Caco-2 (cell line): ENCODE results near the gene NRXN3. TPM values are rescaled to one million over a fixed set of nuclear protein-coding genes. Genes with fewer than 3 reads are reported as not detected.
A peak's percentile ranks its signal among the peaks of the same experiment; 100 is the strongest.

Source experiments
- BruUV-seq: library from RNA; stranded (reverse); fragments of 400-500 nt; replicated peaks from 2 replicates; lab custom pipeline; 2021; lab: Mats Ljungman, UMichigan
- CTCF ChIA-PET: fragments of 300-600 bp; sonication (Branson Sonifier 250); formaldehyde crosslinking; loops from one replicate; lab custom pipeline; 2022; ENCODE audit warnings: antibody characterized with exemption; lab: Charles Lee
- POLR2A ChIA-PET: fragments of 300-600 bp; sonication (Branson Sonifier 250); formaldehyde crosslinking; loops from one replicate; lab custom pipeline; 2022; ENCODE audit warnings: antibody characterized with exemption; lab: Charles Lee
- DNase-seq, 2 experiments: peaks; one replicate each; pipeline versions ENCODE4 v3.0.0 to v3.0.0-alpha.2; 2020 to 2022
- H3K27me3 ChIP-seq: replicated peaks from 2 replicates; pipeline ENCODE4 v1.6.0; 2011; ENCODE audit warnings: low read length; ENCODE audit not compliant: control insufficient read depth, insufficient read depth
- H3K36me3 ChIP-seq: 2 replicates; pipeline ENCODE4 v1.5.1; 2011; ENCODE audit warnings: low read length; ENCODE audit not compliant: control insufficient read depth, insufficient read depth
- H3K4me1 ChIP-seq: fragments of 250-450 bp; sonication (Bioruptor Pico); 2 replicates; pipeline ENCODE4 v1.5.1; 2020; ENCODE audit warnings: mild to moderate bottlenecking
- H3K4me3 ChIP-seq: 2 replicates; pipeline ENCODE4 v1.5.1; 2011; ENCODE audit warnings: low read depth, mild to moderate bottlenecking, control low read depth, low read length
- H3K9me3 ChIP-seq: fragments of 250-450 bp; sonication (Bioruptor Pico); 2 replicates; pipeline ENCODE4 v1.5.1; 2020; ENCODE audit warnings: mild to moderate bottlenecking, moderate library complexity
- H3K27ac Mint-ChIP-seq: one replicate; pipeline ENCODE4 v1.8.0; 2022; ENCODE audit warnings: mixed read lengths; ENCODE audit not compliant: unreplicated experiment
- H3K27me3 Mint-ChIP-seq: one replicate; pipeline ENCODE4 v1.8.0; 2022; ENCODE audit warnings: mixed read lengths; ENCODE audit not compliant: insufficient read depth, unreplicated experiment
- H3K36me3 Mint-ChIP-seq: one replicate; pipeline ENCODE4 v1.8.0; 2022; ENCODE audit warnings: mild to moderate bottlenecking, mixed read lengths; ENCODE audit not compliant: insufficient read depth, unreplicated experiment
- H3K4me1 Mint-ChIP-seq: one replicate; pipeline ENCODE4 v1.8.0; 2022; ENCODE audit warnings: low read depth, mixed read lengths; ENCODE audit not compliant: unreplicated experiment
- H3K4me3 Mint-ChIP-seq: one replicate; pipeline ENCODE4 v1.8.0; 2022; ENCODE audit warnings: mild to moderate bottlenecking, moderate library complexity, mixed read lengths; ENCODE audit not compliant: unreplicated experiment
- H3K9me3 Mint-ChIP-seq: one replicate; pipeline ENCODE4 v1.8.0; 2022; ENCODE audit warnings: mixed read lengths; ENCODE audit not compliant: unreplicated experiment
- intact Hi-C: fragments of 100-400 bp; cut with micrococcal nuclease; formaldehyde crosslinking; loops from one replicate; pipeline ENCODE4 v1.10.0; 2022; ENCODE audit not compliant: unreplicated experiment
- total RNA-seq: library from RNA; stranded (reverse); gene quantifications from 2 replicates; pipeline ENCODE4 v1.2.3, GENCODE V29; 2022
- TF ChIP-seq, protein P1 (sequence below), 2 experiments: fragments of 200-600 bp in 1 of 2; IDR thresholded peaks; 1 replicate in 1 of 2; 2 replicates in 1 of 2; pipeline versions ENCODE4 v1.5.1 to v1.8.0; 2011 to 2022; ENCODE audit warnings: antibody characterized with exemption in 1 of 2, control low read depth in 1 of 2, inconsistent platforms in 1 of 2, low read depth in 1 of 2, low read length in 1 of 2, mild to moderate bottlenecking in 1 of 2, moderate library complexity in 1 of 2; ENCODE audit not compliant: insufficient read depth in 1 of 2, severe bottlenecking in 1 of 2, unreplicated experiment in 1 of 2

The NRXN3 gene
- total RNA-seq, 1 experiment from 2014 or later: 12.4 TPM

DNA sequence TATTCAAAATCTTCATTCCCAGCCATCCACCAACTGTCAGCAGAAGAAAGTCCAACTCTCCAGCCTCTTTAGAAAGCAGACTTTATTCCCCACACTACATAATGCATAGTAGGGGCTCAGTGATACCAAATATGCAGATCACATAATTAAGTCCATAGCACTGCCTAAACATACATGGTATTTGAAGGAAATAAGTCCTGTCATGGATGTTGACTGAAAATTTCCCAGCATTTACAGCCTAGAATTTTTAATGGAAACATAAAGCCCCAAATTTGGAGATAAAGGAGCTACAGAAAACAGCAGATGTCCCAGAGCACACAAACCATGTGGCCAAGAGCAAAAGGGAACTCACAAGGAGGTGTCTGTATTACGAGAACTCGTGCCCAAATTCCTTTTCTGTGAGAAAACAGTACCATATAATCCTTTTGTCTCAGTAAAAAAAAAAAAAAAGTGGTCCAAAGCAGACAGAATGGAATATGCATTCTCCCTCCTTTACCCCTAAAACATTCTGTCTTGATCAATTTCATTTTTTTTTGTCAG, 920.5 kb downstream of the NRXN3 start:
- intact Hi-C loops: no loop called here
- Mint-ChIP-seq H3K36me3 (no peaks in the 10 kb centered on the region), H3K4me3 (no peak overlapping the region), H3K9me3 (no peaks in the 10 kb centered on the region), H3K27me3 (no peaks in the 10 kb centered on the region), H3K27ac (no peak overlapping the region), H3K4me1 (no peaks in the 10 kb centered on the region)
- Histone ChIP-seq H3K9me3 (no peaks in the 10 kb centered on the region), H3K4me1 (no peaks in the 10 kb centered on the region), H3K27me3 (no peaks in the 10 kb centered on the region), H3K4me3 (no peak overlapping the region), H3K36me3 (no peaks in the 10 kb centered on the region)
- POLR2A ChIA-PET: no interaction called here
- TF ChIP-seq, protein P1, sequence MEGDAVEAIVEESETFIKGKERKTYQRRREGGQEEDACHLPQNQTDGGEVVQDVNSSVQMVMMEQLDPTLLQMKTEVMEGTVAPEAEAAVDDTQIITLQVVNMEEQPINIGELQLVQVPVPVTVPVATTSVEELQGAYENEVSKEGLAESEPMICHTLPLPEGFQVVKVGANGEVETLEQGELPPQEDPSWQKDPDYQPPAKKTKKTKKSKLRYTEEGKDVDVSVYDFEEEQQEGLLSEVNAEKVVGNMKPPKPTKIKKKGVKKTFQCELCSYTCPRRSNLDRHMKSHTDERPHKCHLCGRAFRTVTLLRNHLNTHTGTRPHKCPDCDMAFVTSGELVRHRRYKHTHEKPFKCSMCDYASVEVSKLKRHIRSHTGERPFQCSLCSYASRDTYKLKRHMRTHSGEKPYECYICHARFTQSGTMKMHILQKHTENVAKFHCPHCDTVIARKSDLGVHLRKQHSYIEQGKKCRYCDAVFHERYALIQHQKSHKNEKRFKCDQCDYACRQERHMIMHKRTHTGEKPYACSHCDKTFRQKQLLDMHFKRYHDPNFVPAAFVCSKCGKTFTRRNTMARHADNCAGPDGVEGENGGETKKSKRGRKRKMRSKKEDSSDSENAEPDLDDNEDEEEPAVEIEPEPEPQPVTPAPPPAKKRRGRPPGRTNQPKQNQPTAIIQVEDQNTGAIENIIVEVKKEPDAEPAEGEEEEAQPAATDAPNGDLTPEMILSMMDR (IDR thresholded peaks at IDR 0.05; ENCODE audit: insufficient read depth in 1 of 2, low read depth in 1 of 2, low read length in 1 of 2, severe bottlenecking in 1 of 2, unreplicated experiment in 1 of 2): no peak
- CTCF ChIA-PET: interaction anchor here (0.6 kb wide), 1 partner anchor 130 kb away, joined by 3 read pairs; no protein-coding TSS in a partner anchor
- no TSS peak for BruUV-seq
- no peak for DNase-seq

DNA sequence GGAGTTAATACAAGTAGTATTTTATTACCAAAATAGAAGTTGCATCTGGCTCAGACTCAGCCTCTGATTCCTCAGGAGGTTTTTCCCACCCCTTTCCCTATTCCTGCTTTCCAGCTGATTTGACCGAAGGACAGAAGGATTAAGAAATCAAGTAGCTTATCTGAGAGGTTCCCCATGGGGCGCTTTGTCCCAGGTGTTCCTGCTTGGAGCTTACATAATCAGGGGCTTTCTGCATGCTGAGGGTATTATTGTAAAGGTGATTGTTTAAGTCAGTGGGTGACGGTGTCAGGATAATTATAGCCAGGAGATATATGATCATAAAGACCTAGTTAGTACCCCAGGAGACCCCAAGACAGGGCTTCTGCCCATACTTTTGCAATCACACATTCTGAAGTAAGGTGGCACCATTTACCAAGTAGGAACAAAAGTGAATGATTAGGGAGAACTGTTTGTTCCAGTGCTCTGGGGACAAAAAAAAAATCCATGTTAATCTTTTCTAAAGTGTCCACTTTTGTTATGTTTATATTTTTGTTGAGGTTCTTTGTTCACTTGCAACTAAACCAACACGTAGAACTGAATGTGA, 921.3 kb downstream of the NRXN3 start:
- ChIA-PET POLR2A (no interaction called here), CTCF (interaction anchor here (0.6 kb wide), 1 partner anchor 130 kb away, joined by 3 read pairs; no protein-coding TSS in a partner anchor)
- Mint-ChIP-seq H3K4me1 (no peaks in the 10 kb centered on the region), H3K9me3 (no peaks in the 10 kb centered on the region), H3K4me3 (no peak overlapping the region), H3K27ac (no peak overlapping the region), H3K36me3 (no peaks in the 10 kb centered on the region), H3K27me3 (no peaks in the 10 kb centered on the region)
- BruUV-seq: no TSS peak
- no peak for DNase-seq
- intact Hi-C loops: no loop called here
- TF ChIP-seq, protein P1 (IDR thresholded peaks at IDR 0.05; ENCODE audit: insufficient read depth in 1 of 2, low read depth in 1 of 2, low read length in 1 of 2, severe bottlenecking in 1 of 2, unreplicated experiment in 1 of 2): peak in 1 of 2 experiments; percentile 16
- H3K36me3 ChIP-seq: no peaks in the 10 kb centered on the region
- no peaks in the 10 kb centered on the region for H3K27me3 ChIP-seq
- H3K9me3 ChIP-seq: no peaks in the 10 kb centered on the region
- H3K4me1 ChIP-seq: no peaks in the 10 kb centered on the region
- H3K4me3 ChIP-seq: no peak overlapping the region

DNA sequence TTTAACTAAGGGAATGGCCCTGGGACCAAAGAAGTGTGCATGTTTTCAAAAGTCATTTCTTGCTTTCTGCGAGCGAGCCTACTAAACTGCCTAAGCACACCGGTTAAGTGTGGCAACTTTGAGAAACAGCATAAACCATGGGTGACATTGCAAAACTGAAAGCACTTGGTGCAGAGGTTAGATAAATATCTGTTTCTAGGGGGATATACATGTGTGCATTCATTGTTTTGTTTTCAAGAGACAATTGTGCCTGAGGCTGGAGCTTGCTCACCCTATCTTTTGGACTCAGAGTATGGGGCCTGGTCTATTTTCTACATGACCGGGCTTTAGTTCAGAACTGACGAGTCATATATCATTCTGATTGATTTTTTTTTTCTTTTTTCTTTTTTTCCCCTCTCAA, 923.4 kb downstream of the NRXN3 start:
- BruUV-seq: no TSS peak
- no peaks in the 10 kb centered on the region for H3K27me3 ChIP-seq
- no peaks in the 10 kb centered on the region for H3K36me3 Mint-ChIP-seq
- no peak overlapping the region for H3K27ac Mint-ChIP-seq
- no peaks in the 10 kb centered on the region for H3K4me1 ChIP-seq
- no peaks in the 10 kb centered on the region for H3K9me3 ChIP-seq
- ChIA-PET CTCF (no interaction called here), POLR2A (no interaction called here)
- intact Hi-C loops: no loop called here
- H3K9me3 Mint-ChIP-seq: no peaks in the 10 kb centered on the region
- H3K4me3 ChIP-seq: no peak overlapping the region
- DNase-seq: no peak
- H3K4me3 Mint-ChIP-seq: no peak overlapping the region
- TF ChIP-seq, protein P1 (IDR thresholded peaks at IDR 0.05; ENCODE audit: insufficient read depth in 1 of 2, low read depth in 1 of 2, low read length in 1 of 2, severe bottlenecking in 1 of 2, unreplicated experiment in 1 of 2): no peak
- no peaks in the 10 kb centered on the region for H3K36me3 ChIP-seq
- no peaks in the 10 kb centered on the region for H3K4me1 Mint-ChIP-seq
- H3K27me3 Mint-ChIP-seq: no peaks in the 10 kb centered on the region
